ENCODE data around the gene HECTD1. TPM values are rescaled to one million over a fixed set of nuclear protein-coding genes. Genes with fewer than 3 reads are reported as not detected.

The HECTD1 gene
- polyA plus RNA-seq, 1 of the 3 experiments (the other 2 are of a cell fraction) = 43.2 TPM

DNA sequence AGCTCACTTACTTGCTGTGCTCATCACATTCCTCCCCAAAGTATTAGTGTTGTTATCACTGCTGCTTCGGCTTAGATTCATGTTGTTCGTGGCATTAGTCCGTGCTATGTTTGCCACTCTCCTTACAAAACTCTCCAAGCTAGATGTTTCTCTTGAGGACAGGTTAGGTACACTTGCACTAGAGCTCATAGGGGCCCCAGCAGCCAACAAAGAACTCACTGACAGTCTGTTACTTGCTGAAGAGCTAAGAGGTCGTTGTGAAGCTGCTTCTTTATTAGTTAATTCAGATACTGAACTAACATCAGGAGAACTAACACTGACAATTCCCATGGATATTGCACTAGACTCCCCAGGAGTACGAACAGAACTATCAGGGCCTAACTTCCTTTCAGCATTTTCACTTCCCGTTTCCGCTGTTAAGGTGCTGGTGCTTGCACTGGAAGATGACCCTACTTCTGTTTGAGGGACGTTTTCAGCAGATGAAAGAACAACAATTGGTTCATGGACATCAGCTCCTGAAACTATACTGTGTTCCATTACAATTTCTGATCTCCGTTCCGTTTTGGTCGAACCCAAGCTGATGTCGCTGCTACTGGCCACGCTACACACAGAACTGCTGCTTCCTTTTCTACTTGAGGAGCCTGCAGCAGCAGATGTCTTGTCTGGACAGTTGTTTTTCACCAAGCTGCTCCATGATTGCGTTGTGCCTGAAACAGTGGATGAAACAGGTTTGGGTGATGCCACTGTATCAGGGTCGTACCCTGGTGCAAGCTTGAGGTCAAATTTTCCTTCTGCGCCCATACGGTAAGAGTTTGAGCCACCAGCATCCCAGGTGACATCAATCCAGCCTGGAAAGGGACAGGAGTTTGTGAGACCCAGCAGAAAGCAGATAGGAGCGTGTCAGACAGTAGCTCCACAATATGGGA, 78.7 kb downstream of the HECTD1 start:
- Histone ChIP-seq H3K9me3 (no peaks in the 10 kb centered on the region), H2AFZ (ENCODE audit: low read depth) (no peak overlapping the region), H3K4me2 (no peak overlapping the region), H3K27me3 (ENCODE audit: insufficient read depth) (no peaks in the 10 kb centered on the region), H3K36me3 (replicated peaks in 1 of 2; ENCODE audit: control insufficient read depth in 1 of 2, insufficient read depth in 2 of 2, low read length in 1 of 2) (peaks cover 69 to 84% of the 10 kb centered on the region in 2 experiments), H3K9me2 (no peaks in the 10 kb centered on the region), H3K79me2 (ENCODE audit: insufficient read depth) (no peaks in the 10 kb centered on the region), H3K4me3 (ENCODE audit: low read depth in 2 of 2, low read length in 1 of 2) (no peak overlapping the region), H3K9ac (no peak overlapping the region), H4K20me1 (ENCODE audit: insufficient read depth) (no peaks in the 10 kb centered on the region), H3K4me1 (ENCODE audit: control insufficient read depth in 1 of 2, insufficient read depth in 2 of 2, low read depth in 1 of 2, low read length in 1 of 2) (no peaks in the 10 kb centered on the region), H3F3A (replicated peaks; ENCODE audit: insufficient read depth) (no peaks in the 10 kb centered on the region), H3K27ac (ENCODE audit: low read depth in 2 of 2, low read length in 1 of 2) (no peak overlapping the region)
- DNase-seq = no peak
- ChIA-PET POLR2A (interaction anchor here (0.6 kb wide), 1 partner anchor 160 kb away, joined by 3 read pairs; no protein-coding TSS in a partner anchor), CTCF (interaction anchor here (1.0 to 1.4 kb wide), 2 partner anchors 19 to 23 kb away, joined by 3 to 4 read pairs; no protein-coding TSS in a partner anchor)
- TF ChIP-seq JUND (IDR thresholded peaks at IDR 0.05) (no peak), EP300 (IDR thresholded peaks at IDR 0.05; ENCODE audit: borderline replicate concordance in 1 of 2, low read depth in 1 of 2, low read length in 1 of 2) (no peak), FOSL2 (IDR thresholded peaks at IDR 0.05; ENCODE audit: borderline replicate concordance, low read depth) (no peak), RFX5 (IDR thresholded peaks at IDR 0.05; ENCODE audit: low read length) (no peak), RCOR1 (IDR thresholded peaks at IDR 0.05; ENCODE audit: low read length) (no peak), YY1 (IDR thresholded peaks at IDR 0.05; ENCODE audit: low read depth) (no peak), FOXM1 (IDR thresholded peaks at IDR 0.05; ENCODE audit: low read depth) (no peak), NFIC (IDR thresholded peaks at IDR 0.05; ENCODE audit: borderline replicate concordance) (no peak), MEF2A (IDR thresholded peaks at IDR 0.05; ENCODE audit: borderline replicate concordance, low read depth) (no peak), MXI1 (IDR thresholded peaks at IDR 0.05; ENCODE audit: low read depth, low read length) (no peak), GABPA (IDR thresholded peaks at IDR 0.05; ENCODE audit: low read depth) (no peak), RXRA (IDR thresholded peaks at IDR 0.05; ENCODE audit: borderline replicate concordance, low read depth) (no peak), TAF1 (IDR thresholded peaks at IDR 0.05; ENCODE audit: borderline replicate concordance, low read depth, low read length) (no peak), RAD21 (IDR thresholded peaks at IDR 0.05; ENCODE audit: low read length) (no peak), ELF1 (IDR thresholded peaks at IDR 0.05) (no peak)
- TF ChIP-seq, protein P1, sequence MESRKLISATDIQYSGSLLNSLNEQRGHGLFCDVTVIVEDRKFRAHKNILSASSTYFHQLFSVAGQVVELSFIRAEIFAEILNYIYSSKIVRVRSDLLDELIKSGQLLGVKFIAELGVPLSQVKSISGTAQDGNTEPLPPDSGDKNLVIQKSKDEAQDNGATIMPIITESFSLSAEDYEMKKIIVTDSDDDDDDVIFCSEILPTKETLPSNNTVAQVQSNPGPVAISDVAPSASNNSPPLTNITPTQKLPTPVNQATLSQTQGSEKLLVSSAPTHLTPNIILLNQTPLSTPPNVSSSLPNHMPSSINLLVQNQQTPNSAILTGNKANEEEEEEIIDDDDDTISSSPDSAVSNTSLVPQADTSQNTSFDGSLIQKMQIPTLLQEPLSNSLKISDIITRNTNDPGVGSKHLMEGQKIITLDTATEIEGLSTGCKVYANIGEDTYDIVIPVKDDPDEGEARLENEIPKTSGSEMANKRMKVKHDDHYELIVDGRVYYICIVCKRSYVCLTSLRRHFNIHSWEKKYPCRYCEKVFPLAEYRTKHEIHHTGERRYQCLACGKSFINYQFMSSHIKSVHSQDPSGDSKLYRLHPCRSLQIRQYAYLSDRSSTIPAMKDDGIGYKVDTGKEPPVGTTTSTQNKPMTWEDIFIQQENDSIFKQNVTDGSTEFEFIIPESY (IDR thresholded peaks at IDR 0.05; ENCODE audit: borderline replicate concordance, low read depth) = no peak
- TF ChIP-seq, protein P2, sequence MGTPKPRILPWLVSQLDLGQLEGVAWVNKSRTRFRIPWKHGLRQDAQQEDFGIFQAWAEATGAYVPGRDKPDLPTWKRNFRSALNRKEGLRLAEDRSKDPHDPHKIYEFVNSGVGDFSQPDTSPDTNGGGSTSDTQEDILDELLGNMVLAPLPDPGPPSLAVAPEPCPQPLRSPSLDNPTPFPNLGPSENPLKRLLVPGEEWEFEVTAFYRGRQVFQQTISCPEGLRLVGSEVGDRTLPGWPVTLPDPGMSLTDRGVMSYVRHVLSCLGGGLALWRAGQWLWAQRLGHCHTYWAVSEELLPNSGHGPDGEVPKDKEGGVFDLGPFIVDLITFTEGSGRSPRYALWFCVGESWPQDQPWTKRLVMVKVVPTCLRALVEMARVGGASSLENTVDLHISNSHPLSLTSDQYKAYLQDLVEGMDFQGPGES (IDR thresholded peaks at IDR 0.05; ENCODE audit: low read depth, low read length) = no peak
- WGBS (ENCODE audit: low lambda C conversion rate) = 90% methylated on average over 18 of the region's 18 CpGs
